Choroid plexus epithelial cell (primary cell): ENCODE measurements around the gene HSPA9.

Experiments used
- DNase-seq: peaks from one replicate; pipeline ENCODE4 v3.0.0-alpha.2; 2010; ENCODE audit warnings: low read depth
- H3K4me3 ChIP-seq: 2 replicates; pipeline ENCODE4 v1.5.1; 2011; ENCODE audit warnings: low read depth, mild to moderate bottlenecking, control low read depth, low read length, moderate library complexity
- CTCF ChIP-seq: conservative IDR thresholded peaks from 2 replicates; pipeline ENCODE4 v1.5.1; 2011; ENCODE audit warnings: low read depth, mild to moderate bottlenecking, control low read depth, inconsistent platforms, low read length, moderate library complexity

HSPA9 gene

GRCh38 chr5:138529812-138530211, 45.4 kb downstream of the HSPA9 start:
- no peak overlapping the region for H3K4me3 ChIP-seq
- no peak for DNase-seq
- TF ChIP-seq CTCF = no peak

GRCh38 chr5:138528744-138529469, 46.3 kb downstream of the HSPA9 start:
- no peak overlapping the region for H3K4me3 ChIP-seq
- DNase-seq = no peak
- no peak for TF ChIP-seq CTCF

- no peak overlapping the region for H3K4me3 ChIP-seq
- TF ChIP-seq CTCF = no peak
- peak; percentile 44 for DNase-seq
Observed at GRCh38 chr5:138528208-138528607, 47.0 kb downstream of the HSPA9 start.

GRCh38 chr5:138527170-138527569, 48.0 kb downstream of the HSPA9 start:
- peak; percentile 28 for TF ChIP-seq CTCF
- no peak overlapping the region for H3K4me3 ChIP-seq
- DNase-seq = no peak

- no peak overlapping the region for H3K4me3 ChIP-seq
- no peak for DNase-seq
- no peak for TF ChIP-seq CTCF
Observed at GRCh38 chr5:138523406-138523805, 51.8 kb downstream of the HSPA9 start.

- DNase-seq = no peak
- H3K4me3 ChIP-seq = no peak overlapping the region
- TF ChIP-seq CTCF = no peak
Observed at GRCh38 chr5:138520971-138521370, 54.2 kb downstream of the HSPA9 start.

- H3K4me3 ChIP-seq = no peak overlapping the region
- no peak for TF ChIP-seq CTCF
- DNase-seq = no peak
Observed at GRCh38 chr5:138517437-138517836, 57.8 kb downstream of the HSPA9 start.
